MM.1S (cell line): ENCODE results near the gene OLFM1.

Source experiments
- DNase-seq: peaks from one replicate; pipeline ENCODE4 v3.0.0-alpha.2; 2015
- H2AFZ ChIP-seq: fragments of 300-600 bp; sonication (generic); 2 replicates; pipeline ENCODE4 v1.6.0; 2016; ENCODE audit warnings: antibody characterized with exemption, low read length
- H3F3A ChIP-seq: fragments of 300-600 bp; sonication (generic); 2 replicates; pipeline ENCODE4 v1.6.1; 2016; ENCODE audit warnings: mild to moderate bottlenecking, antibody characterized with exemption, low read length, moderate library complexity, mixed read lengths; ENCODE audit not compliant: insufficient read depth
- H3K27ac ChIP-seq: fragments of 300-600 bp; sonication (generic); 2 replicates; pipeline ENCODE4 v1.5.1; 2016; ENCODE audit warnings: mild to moderate bottlenecking, low read length
- H3K27me3 ChIP-seq: fragments of 300-600 bp; sonication (generic); replicated peaks from 2 replicates; pipeline ENCODE4 v1.6.0; 2016; ENCODE audit warnings: low read length; ENCODE audit not compliant: insufficient read depth
- H3K36me3 ChIP-seq: fragments of 300-600 bp; sonication (generic); replicated peaks from 2 replicates; pipeline ENCODE4 v1.6.1; 2016; ENCODE audit warnings: mild to moderate bottlenecking, low read length, mixed read lengths; ENCODE audit not compliant: insufficient read depth
- H3K4me1 ChIP-seq: fragments of 300-600 bp; sonication (generic); 2 replicates; pipeline ENCODE4 v1.6.1; 2016; ENCODE audit warnings: low read length, mixed read lengths
- H3K4me2 ChIP-seq: fragments of 300-600 bp; sonication (generic); 2 replicates; pipeline ENCODE4 v1.6.0; 2016; ENCODE audit warnings: low read depth, low read length
- H3K4me3 ChIP-seq: fragments of 300-600 bp; sonication (generic); 2 replicates; pipeline ENCODE4 v1.5.1; 2016; ENCODE audit warnings: low read length, mixed read lengths
- H3K79me2 ChIP-seq: fragments of 300-600 bp; sonication (generic); 2 replicates; pipeline ENCODE4 v1.6.1; 2016; ENCODE audit warnings: mixed run types, low read length, mixed read lengths
- H3K9ac ChIP-seq: fragments of 300-600 bp; sonication (generic); 2 replicates; pipeline ENCODE4 v1.6.1; 2016; ENCODE audit warnings: low read length, mixed read lengths
- H3K9me2 ChIP-seq: fragments of 300-600 bp; sonication (generic); replicated peaks from 2 replicates; pipeline ENCODE4 v1.6.1; 2016; ENCODE audit warnings: mild to moderate bottlenecking, low read length, mixed read lengths; ENCODE audit not compliant: insufficient read depth
- H3K9me3 ChIP-seq: fragments of 300-600 bp; sonication (generic); replicated peaks from 2 replicates; pipeline ENCODE4 v1.6.1; 2016; ENCODE audit warnings: mild to moderate bottlenecking, low read length, mixed read lengths; ENCODE audit not compliant: insufficient read depth
- H4K20me1 ChIP-seq: fragments of 300-600 bp; sonication (generic); 2 replicates; pipeline ENCODE4 v1.6.1; 2016; ENCODE audit warnings: mild to moderate bottlenecking, low read length, moderate library complexity, mixed read lengths; ENCODE audit not compliant: insufficient read depth
- EZH2 ChIP-seq: fragments of 300-600 bp; sonication (generic); optimal IDR thresholded peaks from 2 replicates; pipeline ENCODE3; 2017; ENCODE audit warnings: low read depth, mild to moderate bottlenecking, antibody characterized with exemption, low read length, mixed read lengths
- EZH2phosphoT487 ChIP-seq: fragments of 300-600 bp; sonication (generic); IDR thresholded peaks from 2 replicates; pipeline ENCODE4 v1.6.1; 2018; ENCODE audit warnings: antibody characterized with exemption, low read length
- TF ChIP-seq, protein P1 (sequence below): fragments of 300-600 bp; sonication (generic); IDR thresholded peaks from 2 replicates; pipeline ENCODE4 v1.5.1; 2016; ENCODE audit warnings: antibody characterized with exemption, low read length, mixed read lengths

The OLFM1 gene

GRCh38 chr9:135080286-135081263 is 6.9 kb upstream of the OLFM1 start:
- DNase-seq, result no peak
- Histone ChIP-seq H3K9ac (no peak overlapping the region), H3K36me3 (no peaks in the 10 kb centered on the region), H3K27ac (no peak overlapping the region), H3K4me2 (no peak overlapping the region), H3K27me3 (peaks cover 90% of the 10 kb centered on the region), H4K20me1 (no peaks in the 10 kb centered on the region), H3K9me2 (no peaks in the 10 kb centered on the region), H2AFZ (no peak overlapping the region), H3K4me3 (no peak overlapping the region), H3K4me1 (no peaks in the 10 kb centered on the region), H3K9me3 (no peaks in the 10 kb centered on the region), H3K79me2 (no peaks in the 10 kb centered on the region), H3F3A (no peaks in the 10 kb centered on the region)
- TF ChIP-seq, protein P1, sequence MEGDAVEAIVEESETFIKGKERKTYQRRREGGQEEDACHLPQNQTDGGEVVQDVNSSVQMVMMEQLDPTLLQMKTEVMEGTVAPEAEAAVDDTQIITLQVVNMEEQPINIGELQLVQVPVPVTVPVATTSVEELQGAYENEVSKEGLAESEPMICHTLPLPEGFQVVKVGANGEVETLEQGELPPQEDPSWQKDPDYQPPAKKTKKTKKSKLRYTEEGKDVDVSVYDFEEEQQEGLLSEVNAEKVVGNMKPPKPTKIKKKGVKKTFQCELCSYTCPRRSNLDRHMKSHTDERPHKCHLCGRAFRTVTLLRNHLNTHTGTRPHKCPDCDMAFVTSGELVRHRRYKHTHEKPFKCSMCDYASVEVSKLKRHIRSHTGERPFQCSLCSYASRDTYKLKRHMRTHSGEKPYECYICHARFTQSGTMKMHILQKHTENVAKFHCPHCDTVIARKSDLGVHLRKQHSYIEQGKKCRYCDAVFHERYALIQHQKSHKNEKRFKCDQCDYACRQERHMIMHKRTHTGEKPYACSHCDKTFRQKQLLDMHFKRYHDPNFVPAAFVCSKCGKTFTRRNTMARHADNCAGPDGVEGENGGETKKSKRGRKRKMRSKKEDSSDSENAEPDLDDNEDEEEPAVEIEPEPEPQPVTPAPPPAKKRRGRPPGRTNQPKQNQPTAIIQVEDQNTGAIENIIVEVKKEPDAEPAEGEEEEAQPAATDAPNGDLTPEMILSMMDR, result no peak
- TF ChIP-seq EZH2, result no peak
- no peak for TF ChIP-seq EZH2phosphoT487

GRCh38 chr9:135081264-135081660 is 6.2 kb upstream of the OLFM1 start:
- H2AFZ ChIP-seq, result no peak overlapping the region
- H3K27me3 ChIP-seq, result peaks cover 94% of the 10 kb centered on the region
- TF ChIP-seq EZH2phosphoT487, result no peak
- H3K27ac ChIP-seq, result no peak overlapping the region
- no peaks in the 10 kb centered on the region for H3K4me1 ChIP-seq
- no peaks in the 10 kb centered on the region for H3K9me3 ChIP-seq
- H3K9ac ChIP-seq, result no peak overlapping the region
- no peak overlapping the region for H3K4me2 ChIP-seq
- no peaks in the 10 kb centered on the region for H3K79me2 ChIP-seq
- no peaks in the 10 kb centered on the region for H4K20me1 ChIP-seq
- H3K4me3 ChIP-seq, result no peak overlapping the region
- H3F3A ChIP-seq, result no peaks in the 10 kb centered on the region
- no peaks in the 10 kb centered on the region for H3K9me2 ChIP-seq
- no peak for DNase-seq
- no peaks in the 10 kb centered on the region for H3K36me3 ChIP-seq

DNA sequence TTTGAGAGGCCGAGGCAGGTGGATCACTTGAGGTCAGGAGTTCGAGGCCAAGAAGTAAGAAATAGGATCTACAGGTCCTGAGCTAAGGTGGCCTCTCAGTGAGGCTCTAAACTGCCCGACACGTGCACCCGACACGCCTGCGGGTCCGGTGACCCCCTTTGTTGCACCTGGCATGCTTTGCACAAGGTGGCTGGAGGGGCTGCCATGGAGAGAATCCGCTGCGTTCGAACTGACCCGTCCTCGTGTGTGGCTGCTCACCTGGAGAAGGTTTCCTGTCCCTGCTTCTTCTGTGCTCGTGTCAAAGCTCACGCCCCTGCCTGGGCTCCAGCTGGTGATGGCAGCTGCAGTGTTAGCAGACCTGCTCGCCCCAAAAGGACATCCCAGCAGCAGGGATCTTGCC is 5.7 kb upstream of the OLFM1 start:
- Histone ChIP-seq H3K9ac (no peak overlapping the region), H3K4me1 (no peaks in the 10 kb centered on the region), H3K9me3 (no peaks in the 10 kb centered on the region), H3K4me3 (no peak overlapping the region), H3K27ac (no peak overlapping the region), H2AFZ (no peak overlapping the region), H4K20me1 (no peaks in the 10 kb centered on the region), H3K4me2 (no peak overlapping the region), H3K27me3 (peaks cover 94% of the 10 kb centered on the region), H3K9me2 (no peaks in the 10 kb centered on the region), H3F3A (no peaks in the 10 kb centered on the region), H3K79me2 (no peaks in the 10 kb centered on the region), H3K36me3 (no peaks in the 10 kb centered on the region)
- no peak for DNase-seq
- no peak for TF ChIP-seq EZH2phosphoT487
- TF ChIP-seq, protein P1, result no peak
- no peak for TF ChIP-seq EZH2

GRCh38 chr9:135082536-135082935 is 4.9 kb upstream of the OLFM1 start:
- Histone ChIP-seq H2AFZ (no peak overlapping the region), H3K27ac (no peak overlapping the region), H3K9ac (no peak overlapping the region), H3K4me1 (no peaks in the 10 kb centered on the region), H3K4me3 (no peak overlapping the region), H3K36me3 (no peaks in the 10 kb centered on the region), H3K9me3 (no peaks in the 10 kb centered on the region), H3K79me2 (no peaks in the 10 kb centered on the region), H3F3A (no peaks in the 10 kb centered on the region), H3K9me2 (no peaks in the 10 kb centered on the region), H3K4me2 (no peak overlapping the region), H4K20me1 (no peaks in the 10 kb centered on the region), H3K27me3 (peaks cover 94% of the 10 kb centered on the region)
- TF ChIP-seq EZH2 (no peak), EZH2phosphoT487 (no peak)
- TF ChIP-seq, protein P1, result no peak
- DNase-seq, result no peak
